ENCODE measurements around the gene FXYD4.
"Not testable (repeated sequence)": the region's sequence is repeated elsewhere in the genome, so short reads cannot be mapped to it uniquely, and the experiment has no call there.

Gene FXYD4, protein sequence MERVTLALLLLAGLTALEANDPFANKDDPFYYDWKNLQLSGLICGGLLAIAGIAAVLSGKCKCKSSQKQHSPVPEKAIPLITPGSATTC

DNA sequence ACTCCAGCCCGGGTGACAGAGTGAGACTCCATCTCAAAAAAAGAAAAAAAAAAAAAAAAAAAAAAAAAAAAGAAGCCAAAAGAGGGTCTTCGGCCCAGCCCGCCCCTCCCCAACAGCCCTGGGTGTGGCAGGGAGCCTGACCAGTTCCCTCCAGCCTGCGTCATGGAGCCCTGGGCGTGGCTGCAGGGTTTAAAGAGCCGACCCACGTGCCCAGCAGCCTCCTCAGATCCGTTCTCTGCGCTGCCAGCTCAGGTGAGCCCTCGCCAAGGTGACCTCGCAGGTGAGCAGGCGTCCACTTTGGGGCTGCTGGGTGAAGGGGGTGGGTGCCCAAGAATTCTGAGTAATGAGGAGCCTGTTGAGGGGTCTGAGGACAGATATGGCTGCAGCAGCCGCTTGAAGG lies at the start of gene FXYD4:
FXYD4 (plus strand) TSS at position 219 of the 400 bp plus-strand sequence. CDS start 2,111 bp downstream, outside the sequence.
- H3K4me1 ChIP-seq (ENCODE audit: control insufficient read depth, low read depth, low read length) = peaks cover 7% of the 10 kb centered on the region
- H3K27ac ChIP-seq (ENCODE audit: low read length) = no peak within 1 kb of the TSS
- H3K9me3 ChIP-seq (ENCODE audit: control insufficient read depth, low read depth, low read length) = no peaks in the 10 kb centered on the region
- H3K9ac ChIP-seq (ENCODE audit: low read length) = no peak within 1 kb of the TSS
- H3K36me3 ChIP-seq (ENCODE audit: control insufficient read depth, low read depth, low read length) = no peaks in the 10 kb centered on the region
- H3K4me3 ChIP-seq (ENCODE audit: low read length) = no peak within 1 kb of the TSS
- H3K27me3 ChIP-seq (ENCODE audit: control insufficient read depth, insufficient read depth, low read length) = no peaks in the 10 kb centered on the region

DNA sequence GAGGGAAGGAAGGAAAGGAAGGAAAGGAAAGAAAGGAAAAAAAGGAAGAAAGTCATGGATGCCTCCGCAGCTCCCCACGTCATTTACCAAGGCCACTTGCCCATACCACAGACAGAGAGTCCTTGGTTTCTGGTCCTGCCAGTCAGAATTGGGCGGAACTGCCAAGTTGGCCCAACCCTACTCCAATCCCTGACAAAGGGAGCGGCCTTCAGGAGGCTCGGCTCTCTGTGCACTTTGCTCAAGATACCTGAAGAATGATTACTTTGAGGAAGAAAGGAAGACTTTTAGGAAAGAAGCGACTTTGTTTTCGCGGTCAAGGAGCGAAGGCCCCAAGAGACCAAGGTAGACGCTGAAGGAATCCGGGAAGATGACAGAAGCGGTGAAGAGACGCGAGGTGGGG lies 49.1 kb upstream of the FXYD4 start:
- H3K4me1 ChIP-seq (ENCODE audit: control insufficient read depth, low read depth, low read length) = peaks cover 9% of the 10 kb centered on the region
- H3K9ac ChIP-seq (ENCODE audit: low read length) = peak overlapping the region; percentile 41
- no peaks in the 10 kb centered on the region for H3K9me3 ChIP-seq (ENCODE audit: control insufficient read depth, low read depth, low read length)
- no peak overlapping the region for H3K27ac ChIP-seq (ENCODE audit: low read length)
- H3K27me3 ChIP-seq (ENCODE audit: control insufficient read depth, insufficient read depth, low read length) = peaks cover 9% of the 10 kb centered on the region
- no peaks in the 10 kb centered on the region for H3K36me3 ChIP-seq (ENCODE audit: control insufficient read depth, low read depth, low read length)
- peak overlapping the region; percentile 63 for H3K4me3 ChIP-seq (ENCODE audit: low read length)

DNA sequence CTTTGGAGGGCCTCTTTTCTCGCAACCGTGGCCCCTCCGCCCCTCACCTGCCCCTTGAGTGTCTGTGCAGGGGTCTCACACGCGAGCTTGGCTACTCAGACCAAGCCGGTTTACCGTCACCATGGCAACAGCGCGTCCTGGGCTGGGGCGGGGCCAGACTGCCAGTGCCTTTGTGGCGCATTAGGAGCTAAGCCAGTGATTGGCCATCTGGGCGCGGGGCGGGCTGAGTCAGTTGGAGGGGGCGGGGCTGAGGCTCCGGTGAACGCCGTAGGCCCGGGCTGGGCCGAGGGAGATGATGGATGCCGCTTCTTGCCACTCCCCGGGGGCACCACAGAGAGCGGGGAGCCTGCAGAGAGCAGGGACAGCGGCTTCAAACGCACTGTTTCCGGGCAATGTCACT lies 48.7 kb upstream of the FXYD4 start:
- H3K36me3 ChIP-seq (ENCODE audit: control insufficient read depth, low read depth, low read length) = no peaks in the 10 kb centered on the region
- no peaks in the 10 kb centered on the region for H3K9me3 ChIP-seq (ENCODE audit: control insufficient read depth, low read depth, low read length)
- peaks cover 9% of the 10 kb centered on the region for H3K4me1 ChIP-seq (ENCODE audit: control insufficient read depth, low read depth, low read length)
- no peak overlapping the region for H3K27ac ChIP-seq (ENCODE audit: low read length)
- peaks cover 9% of the 10 kb centered on the region for H3K27me3 ChIP-seq (ENCODE audit: control insufficient read depth, insufficient read depth, low read length)
- H3K9ac ChIP-seq (ENCODE audit: low read length) = peak overlapping the region; percentile 41
- H3K4me3 ChIP-seq (ENCODE audit: low read length) = peak overlapping the region; percentile 63

DNA sequence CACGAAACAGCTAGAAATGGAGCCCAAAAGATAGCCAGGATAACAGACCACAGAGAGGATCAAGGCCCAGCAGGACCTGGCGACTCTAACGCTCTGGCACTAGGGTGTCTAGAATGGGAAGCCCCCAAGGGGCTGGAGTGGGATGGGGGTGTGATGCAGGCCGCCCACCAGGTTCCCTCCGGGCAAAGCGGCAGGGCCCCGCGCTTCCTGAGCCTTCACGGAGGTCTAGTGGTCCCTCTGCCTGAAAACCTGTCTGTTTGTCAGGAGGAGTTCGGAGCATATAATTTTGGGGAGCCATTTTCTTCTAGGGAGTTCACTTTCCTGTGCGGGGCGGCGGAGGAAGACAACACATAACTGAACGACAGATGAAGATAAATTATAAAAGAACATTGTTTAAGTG lies 48.2 kb upstream of the FXYD4 start:
- no peak overlapping the region for H3K27ac ChIP-seq (ENCODE audit: low read length)
- H3K36me3 ChIP-seq (ENCODE audit: control insufficient read depth, low read depth, low read length) = no peaks in the 10 kb centered on the region
- H3K9ac ChIP-seq (ENCODE audit: low read length) = no peak overlapping the region
- peaks cover 9% of the 10 kb centered on the region for H3K4me1 ChIP-seq (ENCODE audit: control insufficient read depth, low read depth, low read length)
- H3K4me3 ChIP-seq (ENCODE audit: low read length) = peak overlapping the region; percentile 63
- H3K9me3 ChIP-seq (ENCODE audit: control insufficient read depth, low read depth, low read length) = no peaks in the 10 kb centered on the region
- H3K27me3 ChIP-seq (ENCODE audit: control insufficient read depth, insufficient read depth, low read length) = peaks cover 9% of the 10 kb centered on the region

DNA sequence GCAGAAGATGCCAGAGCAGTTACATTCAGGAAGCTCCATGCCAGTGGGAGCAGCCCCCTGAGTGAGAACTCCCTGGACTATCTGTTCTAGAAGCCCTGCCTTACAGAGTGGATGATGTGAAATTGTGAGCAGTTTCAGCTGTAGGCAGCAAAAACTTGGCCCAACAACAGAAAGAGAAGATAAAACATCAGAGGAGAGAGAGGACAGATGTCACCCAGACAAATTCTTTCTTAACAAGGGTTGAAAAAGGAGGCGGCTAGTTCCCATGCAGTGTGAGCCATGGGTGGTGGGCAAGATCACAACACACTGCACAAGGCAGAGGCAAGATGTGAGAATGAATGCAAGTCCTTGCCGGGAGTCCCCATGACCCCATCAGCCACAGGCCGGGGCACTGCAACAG lies 46.6 kb upstream of the FXYD4 start:
- H3K27me3 ChIP-seq (ENCODE audit: control insufficient read depth, insufficient read depth, low read length) = peaks cover 9% of the 10 kb centered on the region
- no peaks in the 10 kb centered on the region for H3K9me3 ChIP-seq (ENCODE audit: control insufficient read depth, low read depth, low read length)
- peaks cover 9% of the 10 kb centered on the region for H3K4me1 ChIP-seq (ENCODE audit: control insufficient read depth, low read depth, low read length)
- H3K27ac ChIP-seq (ENCODE audit: low read length) = no peak overlapping the region
- H3K36me3 ChIP-seq (ENCODE audit: control insufficient read depth, low read depth, low read length) = no peaks in the 10 kb centered on the region
- H3K9ac ChIP-seq (ENCODE audit: low read length) = no peak overlapping the region
- no peak overlapping the region for H3K4me3 ChIP-seq (ENCODE audit: low read length)

DNA sequence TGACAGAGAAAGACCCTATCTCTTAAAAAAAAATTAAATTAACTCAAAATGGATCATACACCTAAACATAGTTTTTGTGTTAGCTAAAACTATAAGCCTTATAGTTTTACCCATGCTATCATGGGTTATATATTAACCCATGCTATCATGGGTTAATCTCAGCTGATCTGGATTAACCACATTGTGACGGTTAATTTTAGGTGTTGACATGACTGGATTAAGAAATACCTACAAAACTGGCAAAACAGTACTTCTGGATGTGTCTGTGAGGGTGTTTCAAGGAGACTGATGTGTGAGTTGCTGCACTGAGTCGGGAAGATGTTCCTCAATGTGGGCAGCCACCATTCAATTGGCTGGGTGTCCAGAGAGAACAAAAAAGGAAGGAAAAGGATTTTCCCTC lies 44.3 kb upstream of the FXYD4 start:
- Histone ChIP-seq H3K36me3 (ENCODE audit: control insufficient read depth, low read depth, low read length) (no peaks in the 10 kb centered on the region), H3K27me3 (ENCODE audit: control insufficient read depth, insufficient read depth, low read length) (peaks cover 4% of the 10 kb centered on the region), H3K4me1 (ENCODE audit: control insufficient read depth, low read depth, low read length) (peaks cover 8% of the 10 kb centered on the region), H3K9ac (ENCODE audit: low read length) (no peak overlapping the region), H3K4me3 (ENCODE audit: low read length) (no peak overlapping the region), H3K9me3 (ENCODE audit: control insufficient read depth, low read depth, low read length) (no peaks in the 10 kb centered on the region), H3K27ac (ENCODE audit: low read length) (no peak overlapping the region)

DNA sequence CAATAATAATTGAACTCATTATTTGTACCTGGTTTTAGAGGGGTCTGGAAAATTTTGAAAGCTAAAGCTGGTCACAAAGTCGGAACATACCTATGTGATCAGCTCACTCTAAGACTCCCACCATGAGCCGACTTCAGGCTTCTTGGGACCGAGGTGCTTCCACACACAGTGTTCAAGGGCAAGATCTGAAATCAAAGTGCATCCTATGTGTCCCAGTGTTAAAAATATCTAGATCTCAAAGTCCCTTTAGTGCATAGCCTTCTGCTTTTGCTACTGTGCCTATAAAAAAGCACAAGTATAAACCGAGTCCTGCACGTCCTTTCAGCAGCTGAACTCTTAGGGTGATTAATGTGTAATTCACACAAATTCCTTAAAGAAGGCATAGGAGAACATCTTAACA lies 43.5 kb upstream of the FXYD4 start:
- Histone ChIP-seq H3K9ac (ENCODE audit: low read length) (no peak overlapping the region), H3K27ac (ENCODE audit: low read length) (no peak overlapping the region), H3K4me1 (ENCODE audit: control insufficient read depth, low read depth, low read length) (peaks cover 3% of the 10 kb centered on the region), H3K27me3 (ENCODE audit: control insufficient read depth, insufficient read depth, low read length) (no peaks in the 10 kb centered on the region), H3K4me3 (ENCODE audit: low read length) (no peak overlapping the region), H3K9me3 (ENCODE audit: control insufficient read depth, low read depth, low read length) (no peaks in the 10 kb centered on the region), H3K36me3 (ENCODE audit: control insufficient read depth, low read depth, low read length) (no peaks in the 10 kb centered on the region)

DNA sequence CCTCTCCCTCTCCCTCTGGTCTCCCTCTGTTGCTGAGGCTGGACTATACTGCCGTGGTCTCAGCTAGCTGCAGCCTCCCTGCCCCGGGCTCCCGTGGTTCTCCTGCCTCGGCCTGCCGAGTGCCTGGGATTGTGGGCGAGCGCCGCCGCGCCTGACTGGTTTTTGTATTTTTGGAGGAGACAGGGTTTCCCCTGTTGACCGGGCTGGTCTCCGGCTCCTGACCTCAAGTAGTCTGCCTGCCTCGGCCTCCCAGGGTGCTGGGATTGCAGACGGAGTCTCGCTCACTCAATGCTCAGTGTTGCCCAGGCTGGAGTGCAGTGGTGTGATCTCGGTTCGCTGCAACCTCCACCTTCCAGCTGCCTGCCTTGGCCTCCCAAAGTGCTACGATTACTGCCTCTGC lies 42.6 kb upstream of the FXYD4 start:
- H3K4me1 ChIP-seq (ENCODE audit: control insufficient read depth, low read depth, low read length); H3K27me3 ChIP-seq (ENCODE audit: control insufficient read depth, insufficient read depth, low read length); H3K36me3 ChIP-seq (ENCODE audit: control insufficient read depth, low read depth, low read length); H3K9me3 ChIP-seq (ENCODE audit: control insufficient read depth, low read depth, low read length); H3K4me3 ChIP-seq (ENCODE audit: low read length); H3K9ac ChIP-seq (ENCODE audit: low read length); H3K27ac ChIP-seq (ENCODE audit: low read length): not testable (repeated sequence)

DNA sequence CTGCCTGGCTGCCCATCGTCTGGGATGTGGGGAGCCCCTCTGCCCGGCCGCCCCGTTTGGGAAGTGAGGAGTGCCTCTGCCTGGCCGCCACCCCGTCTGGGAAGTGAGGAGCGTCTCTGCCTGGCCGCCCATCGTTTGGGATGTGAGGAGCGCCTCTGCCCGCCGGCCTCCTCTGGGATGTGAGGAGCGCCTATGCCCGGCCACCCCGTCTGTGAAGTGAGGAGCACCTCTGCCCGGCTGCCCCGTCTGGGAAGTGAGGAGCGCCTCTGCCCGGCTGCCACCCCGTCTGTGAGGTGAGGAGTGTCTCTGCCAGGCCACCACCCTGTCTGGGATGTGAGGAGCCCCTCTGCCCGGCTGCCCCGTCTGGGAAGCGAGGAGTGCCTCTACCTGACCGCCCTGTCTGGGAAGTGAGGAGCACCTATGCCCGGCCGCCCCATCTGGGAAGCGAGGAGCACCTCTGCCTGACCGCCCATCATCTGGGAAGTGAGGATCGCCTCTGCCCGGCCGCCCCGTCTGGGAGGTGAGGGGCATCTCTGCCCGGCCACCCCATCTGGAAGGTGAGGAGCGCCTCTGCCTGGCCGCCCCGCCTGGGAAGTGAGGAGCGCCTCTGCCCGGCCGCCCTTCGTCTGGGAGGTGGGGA lies 42.1 kb upstream of the FXYD4 start:
- H3K4me3 ChIP-seq (ENCODE audit: low read length); H3K9me3 ChIP-seq (ENCODE audit: control insufficient read depth, low read depth, low read length); H3K4me1 ChIP-seq (ENCODE audit: control insufficient read depth, low read depth, low read length); H3K27ac ChIP-seq (ENCODE audit: low read length); H3K9ac ChIP-seq (ENCODE audit: low read length); H3K36me3 ChIP-seq (ENCODE audit: control insufficient read depth, low read depth, low read length); H3K27me3 ChIP-seq (ENCODE audit: control insufficient read depth, insufficient read depth, low read length): not testable (repeated sequence)

DNA sequence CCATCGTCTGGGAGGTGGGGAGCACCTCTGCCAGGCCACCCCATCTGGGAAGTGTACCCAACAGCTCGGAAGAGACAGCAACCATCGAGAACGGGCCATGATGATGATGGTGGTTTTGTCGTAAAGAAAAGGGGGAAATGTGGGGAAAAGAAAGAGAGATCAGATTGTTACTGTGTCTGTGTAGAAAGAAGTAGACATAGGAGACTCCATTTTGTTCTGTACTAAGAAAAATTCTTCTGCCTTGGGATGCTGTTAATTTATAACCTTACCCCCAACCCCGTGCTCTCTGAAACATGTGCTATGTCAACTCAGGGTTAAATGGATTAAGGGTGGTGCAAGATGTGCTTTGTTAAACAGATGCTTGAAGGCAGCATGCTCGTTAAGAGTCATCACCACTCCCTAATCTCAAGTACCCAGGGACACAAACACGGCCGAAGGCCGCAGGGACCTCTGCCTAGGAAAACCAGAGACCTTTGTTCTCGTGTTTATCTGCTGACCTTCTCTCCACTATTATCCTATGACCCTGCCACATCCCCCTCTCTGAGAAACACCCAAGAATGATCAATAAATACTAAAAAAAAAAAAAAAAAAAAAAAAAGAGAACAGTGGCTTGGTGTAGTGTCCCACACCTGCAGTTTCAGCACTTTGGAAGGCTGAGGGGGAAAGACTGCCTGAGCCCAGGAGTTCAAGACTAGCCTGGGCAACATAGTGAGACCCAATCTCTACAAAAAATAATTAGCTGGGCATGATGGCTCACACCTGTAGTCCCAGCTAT lies 41.2 kb upstream of the FXYD4 start:
- not testable (repeated sequence) for H3K4me3 ChIP-seq (ENCODE audit: low read length); H3K9ac ChIP-seq (ENCODE audit: low read length); H3K9me3 ChIP-seq (ENCODE audit: control insufficient read depth, low read depth, low read length); H3K4me1 ChIP-seq (ENCODE audit: control insufficient read depth, low read depth, low read length); H3K27me3 ChIP-seq (ENCODE audit: control insufficient read depth, insufficient read depth, low read length); H3K36me3 ChIP-seq (ENCODE audit: control insufficient read depth, low read depth, low read length); H3K27ac ChIP-seq (ENCODE audit: low read length)

DNA sequence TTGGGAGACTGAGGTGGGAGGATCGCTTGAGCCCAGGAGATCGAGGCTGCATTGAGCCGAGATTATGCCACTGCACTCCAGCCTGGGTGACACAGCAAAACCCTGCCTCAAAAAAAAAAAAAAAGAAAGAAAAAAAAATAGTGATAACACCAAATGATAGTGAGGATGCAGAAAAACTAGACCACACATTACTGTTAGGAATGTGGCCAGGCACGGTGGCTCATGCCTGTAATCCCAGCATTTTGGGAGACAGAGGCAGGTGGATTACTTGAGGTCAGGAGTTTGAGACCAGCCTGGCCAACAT lies 40.7 kb upstream of the FXYD4 start:
- H3K9me3 ChIP-seq (ENCODE audit: control insufficient read depth, low read depth, low read length); H3K9ac ChIP-seq (ENCODE audit: low read length); H3K27ac ChIP-seq (ENCODE audit: low read length); H3K4me1 ChIP-seq (ENCODE audit: control insufficient read depth, low read depth, low read length); H3K4me3 ChIP-seq (ENCODE audit: low read length); H3K27me3 ChIP-seq (ENCODE audit: control insufficient read depth, insufficient read depth, low read length); H3K36me3 ChIP-seq (ENCODE audit: control insufficient read depth, low read depth, low read length): not testable (repeated sequence)

DNA sequence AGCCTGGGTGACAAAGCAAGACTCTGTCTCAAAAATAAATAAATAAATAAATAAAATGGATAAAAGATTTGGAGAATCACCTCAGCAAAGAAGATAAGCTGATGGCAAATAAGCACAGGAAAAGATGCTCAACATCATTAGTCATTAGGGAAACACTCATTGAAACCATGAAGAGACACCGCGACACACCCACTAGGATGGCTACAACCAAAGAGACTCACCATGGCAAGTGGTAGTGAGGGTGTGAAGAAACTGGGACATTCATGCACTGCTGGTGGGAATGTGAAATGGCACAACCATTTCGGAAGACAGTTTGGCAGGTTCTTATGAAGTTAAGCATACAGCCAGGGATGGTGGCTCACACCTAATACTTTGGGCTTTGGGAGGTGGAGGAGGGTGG lies 37.8 kb upstream of the FXYD4 start:
- H3K4me3 ChIP-seq (ENCODE audit: low read length) = no peak overlapping the region
- H3K27me3 ChIP-seq (ENCODE audit: control insufficient read depth, insufficient read depth, low read length) = peaks cover 5% of the 10 kb centered on the region
- no peak overlapping the region for H3K27ac ChIP-seq (ENCODE audit: low read length)
- no peaks in the 10 kb centered on the region for H3K9me3 ChIP-seq (ENCODE audit: control insufficient read depth, low read depth, low read length)
- H3K36me3 ChIP-seq (ENCODE audit: control insufficient read depth, low read depth, low read length) = no peaks in the 10 kb centered on the region
- no peak overlapping the region for H3K9ac ChIP-seq (ENCODE audit: low read length)
- peaks cover 9% of the 10 kb centered on the region for H3K4me1 ChIP-seq (ENCODE audit: control insufficient read depth, low read depth, low read length)

Data from iPS-18a (cell line).